HEK293 (cell line): ENCODE measurements around the gene HOXB7.

ENCODE experiments used
- ATF2 ChIP-seq: fragments of 450-650 bp; formaldehyde crosslinking; IDR thresholded peaks from 2 replicates; pipeline ENCODE4 v1.5.1; 2016; ENCODE audit warnings: missing biosample characterization, missing genetic modification characterization, low read depth
- GLI2 ChIP-seq: fragments of 450-650 bp; formaldehyde crosslinking; IDR thresholded peaks from 2 replicates; pipeline ENCODE4; 2017; ENCODE audit warnings: missing biosample characterization, missing genetic modification characterization, low read depth, borderline replicate concordance
- GLIS2 ChIP-seq: fragments of 450-650 bp; formaldehyde crosslinking; IDR thresholded peaks from 2 replicates; pipeline ENCODE4 v1.5.1; 2016; ENCODE audit warnings: missing biosample characterization, missing genetic modification characterization
- HIC1 ChIP-seq: fragments of 450-650 bp; formaldehyde crosslinking; IDR thresholded peaks from 2 replicates; pipeline ENCODE4 v1.5.1; 2016; ENCODE audit warnings: missing biosample characterization, missing genetic modification characterization
- REST ChIP-seq: fragments of 450-650 bp; formaldehyde crosslinking; IDR thresholded peaks from 2 replicates; pipeline ENCODE4 v1.5.1; 2016; ENCODE audit warnings: missing biosample characterization, missing genetic modification characterization
- TSHZ1 ChIP-seq: fragments of 450-650 bp; formaldehyde crosslinking; IDR thresholded peaks from 2 replicates; pipeline ENCODE4 v1.5.1; 2016; ENCODE audit warnings: missing biosample characterization, missing genetic modification characterization, borderline replicate concordance
- ZBTB1 ChIP-seq: fragments of 450-650 bp; formaldehyde crosslinking; IDR thresholded peaks from 2 replicates; pipeline ENCODE4 v1.5.1; 2016; ENCODE audit warnings: missing biosample characterization, missing genetic modification characterization
- ZNF10 ChIP-seq: fragments of 450-650 bp; formaldehyde crosslinking; IDR thresholded peaks from 2 replicates; pipeline ENCODE4 v1.5.1; 2017; ENCODE audit warnings: missing biosample characterization, missing genetic modification characterization
- ZNF112 ChIP-seq: fragments of 450-650 bp; formaldehyde crosslinking; IDR thresholded peaks from 2 replicates; pipeline ENCODE4 v1.5.0; 2017; ENCODE audit warnings: missing biosample characterization, missing genetic modification characterization
- ZNF121 ChIP-seq: fragments of 450-650 bp; formaldehyde crosslinking; IDR thresholded peaks from 2 replicates; pipeline ENCODE4 v1.5.1; 2016; ENCODE audit warnings: missing biosample characterization, missing genetic modification characterization
- ZNF132 ChIP-seq: fragments of 450-650 bp; formaldehyde crosslinking; IDR thresholded peaks from 2 replicates; pipeline ENCODE4 v1.5.1; 2017; ENCODE audit warnings: missing biosample characterization, missing genetic modification characterization, borderline replicate concordance
- ZNF140 ChIP-seq: fragments of 450-650 bp; formaldehyde crosslinking; IDR thresholded peaks from 2 replicates; pipeline ENCODE4 v1.5.1; 2016; ENCODE audit warnings: missing biosample characterization, missing genetic modification characterization
- ZNF155 ChIP-seq: fragments of 450-650 bp; formaldehyde crosslinking; IDR thresholded peaks from 2 replicates; pipeline ENCODE4 v1.5.1; 2016; ENCODE audit warnings: missing biosample characterization, missing genetic modification characterization
- ZNF350 ChIP-seq: fragments of 450-650 bp; formaldehyde crosslinking; IDR thresholded peaks from 2 replicates; pipeline ENCODE4 v1.5.0; 2017; ENCODE audit warnings: missing biosample characterization, mild to moderate bottlenecking, missing genetic modification characterization
- ZNF514 ChIP-seq: fragments of 450-650 bp; formaldehyde crosslinking; IDR thresholded peaks from 2 replicates; pipeline ENCODE4 v1.5.1; 2016; ENCODE audit warnings: missing biosample characterization, missing genetic modification characterization
- ZNF544 ChIP-seq: fragments of 450-650 bp; formaldehyde crosslinking; IDR thresholded peaks from 2 replicates; pipeline ENCODE4 v1.5.0; 2017; ENCODE audit warnings: missing biosample characterization, missing genetic modification characterization
- ZNF585B ChIP-seq: fragments of 450-650 bp; formaldehyde crosslinking; IDR thresholded peaks from 2 replicates; pipeline ENCODE4 v1.5.1; 2016; ENCODE audit warnings: missing biosample characterization, missing genetic modification characterization
- ZNF621 ChIP-seq: fragments of 450-650 bp; formaldehyde crosslinking; IDR thresholded peaks from 2 replicates; pipeline ENCODE4 v1.5.1; 2017; ENCODE audit warnings: missing biosample characterization, missing genetic modification characterization
- ZNF629 ChIP-seq: fragments of 450-650 bp; formaldehyde crosslinking; IDR thresholded peaks from 2 replicates; pipeline ENCODE4 v1.5.1; 2017; ENCODE audit warnings: missing biosample characterization, missing genetic modification characterization
- ZNF704 ChIP-seq: fragments of 450-650 bp; formaldehyde crosslinking; IDR thresholded peaks from 2 replicates; pipeline ENCODE4 v1.5.1; 2016; ENCODE audit warnings: missing biosample characterization, missing genetic modification characterization
- ZNF707 ChIP-seq: fragments of 450-650 bp; formaldehyde crosslinking; IDR thresholded peaks from 2 replicates; pipeline ENCODE4 v1.5.1; 2016; ENCODE audit warnings: missing biosample characterization, missing genetic modification characterization
- ZNF768 ChIP-seq: fragments of 450-650 bp; formaldehyde crosslinking; IDR thresholded peaks from 2 replicates; pipeline ENCODE4 v1.5.1; 2018; ENCODE audit warnings: missing biosample characterization, mild to moderate bottlenecking, missing genetic modification characterization
- ZNF843 ChIP-seq: fragments of 450-650 bp; formaldehyde crosslinking; IDR thresholded peaks from 2 replicates; pipeline ENCODE4 v1.5.1; 2016; ENCODE audit warnings: missing biosample characterization, missing genetic modification characterization
- ZSCAN18 ChIP-seq: fragments of 450-650 bp; formaldehyde crosslinking; IDR thresholded peaks from 2 replicates; pipeline ENCODE4 v1.5.1; 2016; ENCODE audit warnings: missing biosample characterization, missing genetic modification characterization

Gene HOXB7

GRCh38 chr17:48611681-48612455 is 1.1 kb upstream of the HOXB7 start (continued):
- TF ChIP-seq ZNF514 (no peak), ZNF350 (no peak), ZNF704 (tag by site-specific recombination) (no peak), TSHZ1 (tag by site-specific recombination) (no peak), ZSCAN18 (tag by site-specific recombination) (no peak), ZNF140 (no peak), ZNF768 (peak; percentile 85; the same call in 1 of the 2 replicates), ZNF155 (no peak), ZNF585B (tag by site-specific recombination) (no peak), GLIS2 (tag by site-specific recombination) (peak; percentile 99), ZNF843 (tag by site-specific recombination) (peak; percentile 62; the same call in 1 of the 2 replicates), ZNF544 (tag by site-specific recombination) (no peak), HIC1 (tag by site-specific recombination) (peak; percentile 66), ZNF621 (no peak), ZNF132 (tag by site-specific recombination) (no peak), ZNF121 (tag by site-specific recombination) (no peak), ATF2 (tag by site-specific recombination) (no peak), GLI2 (tag by site-specific recombination) (no peak), ZNF707 (tag by site-specific recombination) (no peak), ZBTB1 (tag by site-specific recombination) (no peak), ZNF629 (tag by site-specific recombination) (peak; percentile 72), ZNF112 (no peak), ZNF10 (tag by site-specific recombination) (peak; percentile 99), REST (no peak)
